Fibroblast of the aortic adventitia (primary cell): ENCODE results near the gene ZNF616. TPM values are rescaled to one million over a fixed set of nuclear protein-coding genes. Genes with fewer than 3 reads are reported as not detected.

ENCODE experiments used
- DNase-seq: peaks from one replicate; pipeline ENCODE4 v3.0.0-alpha.2; 2010; ENCODE audit warnings: low read depth
- H3K4me3 ChIP-seq: 2 replicates; pipeline ENCODE4 v1.5.1; 2011; ENCODE audit warnings: low read depth, mild to moderate bottlenecking, control low read depth, low read length, moderate library complexity
- CTCF ChIP-seq: IDR thresholded peaks from 2 replicates; pipeline ENCODE4 v1.5.1; 2011; ENCODE audit warnings: mild to moderate bottlenecking, low read length, control low read depth, inconsistent platforms; ENCODE audit not compliant: insufficient read depth
- small RNA-seq: library from RNA; depleted of rRNA; stranded (forward); fragments of <200 nt; gene quantifications from one replicate; pipeline ENCODE3, GENCODE V24; 2012
- total RNA-seq: library from RNA; depleted of rRNA; stranded (reverse); fragments of >200 nt; gene quantifications from 2 replicates; pipeline ENCODE4 v1.2.3, GENCODE V29; 2012; ENCODE audit warnings: low replicate concordance

ZNF616 gene
- total RNA-seq, 1 donor, result 8.9 TPM

- H3K4me3 ChIP-seq, result peak overlapping the region; percentile 95
- peak; percentile 1 for DNase-seq
- no peak for TF ChIP-seq CTCF
These were observed 45.1 kb downstream of the ZNF616 start for GRCh38 chr19:52094526-52095130.

GRCh38 chr19:52086481-52086880, 53.3 kb downstream of the ZNF616 start:
- H3K4me3 ChIP-seq, result no peak overlapping the region
- DNase-seq, result peak; percentile 5
- TF ChIP-seq CTCF, result no peak

- H3K4me3 ChIP-seq, result no peak overlapping the region
- peak; percentile 12 for DNase-seq
- no peak for TF ChIP-seq CTCF
These were observed 69.2 kb downstream of the ZNF616 start for GRCh38 chr19:52070496-52070895.

- no peak for DNase-seq
- no peak for TF ChIP-seq CTCF
- no peak overlapping the region for H3K4me3 ChIP-seq
These were observed 70.1 kb downstream of the ZNF616 start for GRCh38 chr19:52069653-52070052.

- no peak for DNase-seq
- H3K4me3 ChIP-seq, result no peak overlapping the region
- no peak for TF ChIP-seq CTCF
These were observed 73.4 kb downstream of the ZNF616 start for GRCh38 chr19:52066258-52066863.

GRCh38 chr19:52065399-52065798, 74.3 kb downstream of the ZNF616 start:
- no peak for DNase-seq
- H3K4me3 ChIP-seq, result no peak overlapping the region
- TF ChIP-seq CTCF, result no peak

Small RNAs within 50 kb of the gene (small RNA-seq; reads per million reads assigned to genes)
- gene RPL37P23, result not detected

Other genes with a start within 250 kb of the ZNF616 start
- gene ZNF649, start 234.9 kb downstream of the ZNF616 start, total RNA-seq, result 8.0 and 9.9 TPM in 2 replicates
- gene ZNF613, start 212.5 kb downstream of the ZNF616 start, total RNA-seq, result 0.16 and 7.8 TPM in 2 replicates
- 9.1 and 14.6 TPM in 2 replicates for gene ZNF350, start 153.1 kb downstream of the ZNF616 start, total RNA-seq
- gene ZNF615, start 131.7 kb downstream of the ZNF616 start, total RNA-seq, result 8.8 and 10.8 TPM in 2 replicates
- 4.3 and 9.9 TPM in 2 replicates for gene ZNF614, start 111.6 kb downstream of the ZNF616 start, total RNA-seq
- 7.9 and 9.7 TPM in 2 replicates for gene ZNF432, start 91.1 kb downstream of the ZNF616 start, total RNA-seq
- 26.0 and 28.9 TPM in 2 replicates for gene ZNF841, start 44.2 kb downstream of the ZNF616 start, total RNA-seq
- 11.3 and 11.8 TPM in 2 replicates for gene ZNF836, start 31.7 kb upstream of the ZNF616 start, total RNA-seq
- 176 and 187 TPM in 2 replicates for gene PPP2R1A, start 50.1 kb upstream of the ZNF616 start, total RNA-seq
- gene ZNF766, start 129.6 kb upstream of the ZNF616 start, total RNA-seq, result 12.8 and 13.9 TPM in 2 replicates
- gene ZNF480, start 157.2 kb upstream of the ZNF616 start, total RNA-seq, result 4.0 and 13.2 TPM in 2 replicates
- gene ZNF610, start 196.3 kb upstream of the ZNF616 start, total RNA-seq, result 1.7 and 2.3 TPM in 2 replicates
- gene ZNF880, start 230.0 kb upstream of the ZNF616 start, total RNA-seq, result 15.2 and 27.3 TPM in 2 replicates